Neural cell (in vitro differentiated cells): Measurements from ENCODE around the gene FAM170B. TPM values are rescaled to one million over a fixed set of nuclear protein-coding genes. Genes with fewer than 3 reads are reported as not detected.

Experiments
- H2AFZ ChIP-seq: fragments of 200-600, 300-800 bp; sonication (generic), shearing (Covaris generic); 2 replicates; pipeline ENCODE4 v1.6.0; 2014; ENCODE audit warnings: low read depth, mild to moderate bottlenecking, antibody characterized with exemption, low read length, moderate library complexity
- H3F3A ChIP-seq: fragments of 200-600 bp; shearing (Covaris generic); 2 replicates; pipeline ENCODE4 v1.6.1; 2016; ENCODE audit warnings: mild to moderate bottlenecking, moderate library complexity, mixed read lengths, antibody characterized with exemption, low read length; ENCODE audit not compliant: insufficient read depth, poor library complexity, severe bottlenecking
- H3K27ac ChIP-seq: fragments of 200-600, 300-800 bp; sonication (generic), shearing (Covaris generic); 2 replicates; pipeline ENCODE4 v1.5.1; 2014; ENCODE audit warnings: mild to moderate bottlenecking, low read length, moderate library complexity
- H3K27me3 ChIP-seq: fragments of 300-800, 200-600 bp; sonication (generic), shearing (Covaris generic); 2 replicates; pipeline ENCODE4 v1.6.0; 2014; ENCODE audit warnings: mild to moderate bottlenecking, low read depth, low read length, moderate library complexity; ENCODE audit not compliant: insufficient read depth
- H3K36me3 ChIP-seq: fragments of 300-800, 200-600 bp; sonication (generic), shearing (Covaris generic); 2 replicates; pipeline ENCODE4 v1.5.1; 2014; ENCODE audit warnings: mild to moderate bottlenecking, antibody characterized with exemption, low read length, moderate library complexity; ENCODE audit not compliant: insufficient read depth
- H3K4me2 ChIP-seq: fragments of 300-800, 200-600 bp; sonication (generic), shearing (Covaris generic); 2 replicates; pipeline ENCODE4 v1.6.0; 2014; ENCODE audit warnings: mild to moderate bottlenecking, low read length
- H3K4me3 ChIP-seq: fragments of 300-800, 200-600 bp; sonication (generic), shearing (Covaris generic); 2 replicates; pipeline ENCODE4 v1.5.1; 2014; ENCODE audit warnings: mild to moderate bottlenecking, low read length, moderate library complexity
- H3K79me2 ChIP-seq: fragments of 200-600 bp; shearing (Covaris generic); replicated peaks from 2 replicates; pipeline ENCODE4 v1.6.0; 2014; ENCODE audit warnings: mild to moderate bottlenecking, low read length, moderate library complexity; ENCODE audit not compliant: insufficient read depth
- H3K9ac ChIP-seq: fragments of 300-800, 200-600 bp; sonication (generic), shearing (Covaris generic); 2 replicates; pipeline ENCODE4 v1.6.1; 2016; ENCODE audit warnings: mild to moderate bottlenecking, low read length, mixed read lengths
- H3K9me2 ChIP-seq: fragments of 200-600 bp; shearing (Covaris generic); 2 replicates; pipeline ENCODE4 v1.6.1; 2016; ENCODE audit warnings: mild to moderate bottlenecking, low read length, mixed read lengths; ENCODE audit not compliant: insufficient read depth
- H3K9me3 ChIP-seq: fragments of 200-600, 300-800 bp; sonication (generic), shearing (Covaris generic); 2 replicates; pipeline ENCODE4 v1.6.1; 2016; ENCODE audit warnings: mild to moderate bottlenecking, mixed run types, low read length, moderate library complexity, mixed read lengths
- H4K20me1 ChIP-seq: fragments of 200-600 bp; shearing (Covaris generic); 2 replicates; pipeline ENCODE4 v1.6.1; 2016; ENCODE audit warnings: mild to moderate bottlenecking, mixed run types; ENCODE audit not compliant: insufficient read depth
- EP300 ChIP-seq: fragments of 450-650 bp; conservative IDR thresholded peaks from 2 replicates; pipeline ENCODE4 v1.6.1; 2014; ENCODE audit warnings: antibody characterized with exemption, mild to moderate bottlenecking, moderate library complexity; ENCODE audit not compliant: poor library complexity, severe bottlenecking
- EZH2 ChIP-seq: fragments of 200-600, 300-800 bp; shearing (Covaris generic), sonication (generic); IDR thresholded peaks from 2 replicates; pipeline ENCODE4 v1.6.1; 2014; ENCODE audit warnings: antibody characterized with exemption, low read length, borderline replicate concordance, mild to moderate bottlenecking; ENCODE audit not compliant: insufficient read depth, poor library complexity, severe bottlenecking
- MXI1 ChIP-seq: fragments of 450-650 bp; conservative IDR thresholded peaks from 2 replicates; pipeline ENCODE4 v1.6.1; 2014; ENCODE audit warnings: antibody characterized with exemption, mild to moderate bottlenecking; ENCODE audit not compliant: poor library complexity, severe bottlenecking
- POLR2AphosphoS5 ChIP-seq: IDR thresholded peaks from 2 replicates; pipeline ENCODE4 v1.6.1; 2012
- RAD21 ChIP-seq: fragments of 450-650 bp; conservative IDR thresholded peaks from 2 replicates; pipeline ENCODE4 v1.6.1; 2014; ENCODE audit warnings: antibody characterized with exemption, mild to moderate bottlenecking, moderate library complexity
- SMC3 ChIP-seq: fragments of 450-650 bp; conservative IDR thresholded peaks from 2 replicates; pipeline ENCODE4 v1.6.1; 2014; ENCODE audit warnings: antibody characterized with exemption, mild to moderate bottlenecking, moderate library complexity; ENCODE audit not compliant: poor library complexity
- TAF1 ChIP-seq: IDR thresholded peaks from 2 replicates; pipeline ENCODE4 v1.6.1; 2012; ENCODE audit warnings: low read depth
- polyA plus RNA-seq: library from polyadenylated mRNA; depleted of rRNA; stranded (reverse); fragments of >200 nt; gene quantifications from 2 replicates; pipeline ENCODE4 v1.2.3, GENCODE V29; 2014
- TF ChIP-seq, protein P1 (sequence below): IDR thresholded peaks from 2 replicates; pipeline ENCODE4 v1.6.1; 2012; ENCODE audit warnings: borderline replicate concordance

FAM170B gene
- polyA plus RNA-seq, 1 donor from 2014 or later, result not detected

DNA sequence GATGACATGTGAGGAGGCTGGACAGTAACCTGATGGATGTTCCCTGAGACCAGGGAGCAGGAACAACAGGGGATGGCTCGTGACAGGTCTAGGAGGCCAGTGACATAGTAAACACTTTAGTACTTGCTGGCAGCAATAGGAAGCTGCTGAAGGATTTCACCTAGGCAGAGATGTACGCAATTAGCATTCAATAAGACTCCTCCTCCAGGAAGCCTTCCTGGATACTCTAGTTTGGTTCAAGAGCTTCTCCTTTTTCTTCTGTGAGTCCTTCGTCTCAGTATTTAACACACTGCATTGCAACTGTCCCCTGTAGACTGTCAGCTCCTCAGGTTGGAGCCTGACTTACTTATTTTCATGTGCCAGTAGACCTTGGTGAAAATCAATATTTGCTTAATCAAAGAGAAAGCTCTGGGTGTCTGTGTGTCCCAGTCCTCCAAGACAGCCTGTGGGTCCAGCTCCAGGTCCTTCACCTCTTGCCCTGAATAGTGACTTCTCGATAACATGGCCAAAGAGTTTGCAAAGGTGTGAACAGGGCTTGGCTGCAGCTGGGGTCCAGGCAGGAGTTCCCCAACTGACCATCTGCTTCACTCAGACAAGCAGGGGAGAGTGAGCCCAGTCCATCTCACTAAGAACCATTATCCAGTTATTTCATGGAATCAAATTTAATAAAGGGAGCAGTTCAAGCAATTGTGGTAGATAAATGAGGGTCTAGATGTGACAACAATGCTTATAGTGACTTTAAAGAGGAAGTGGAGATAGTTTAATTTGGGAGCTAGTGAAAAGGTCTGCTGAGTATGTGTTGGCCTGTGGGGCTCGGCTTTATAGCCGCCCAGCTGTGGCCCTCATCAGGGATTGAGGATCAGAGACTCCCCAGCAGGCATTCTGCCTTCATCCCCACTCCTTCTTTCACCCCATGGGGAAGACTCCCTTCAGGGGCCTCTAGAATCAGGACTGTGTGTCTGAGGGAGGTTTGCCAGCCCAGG is 45.0 kb upstream of the FAM170B start:
- no peaks in the 10 kb centered on the region for H3K79me2 ChIP-seq
- H2AFZ ChIP-seq, result no peak overlapping the region
- no peaks in the 10 kb centered on the region for H3K36me3 ChIP-seq
- no peak overlapping the region for H3K9ac ChIP-seq
- H3K27ac ChIP-seq, result no peak overlapping the region
- H3F3A ChIP-seq, result no peaks in the 10 kb centered on the region
- TF ChIP-seq MXI1, result no peak
- TF ChIP-seq POLR2AphosphoS5, result no peak
- no peak for TF ChIP-seq TAF1
- no peak for TF ChIP-seq RAD21
- TF ChIP-seq, protein P1, sequence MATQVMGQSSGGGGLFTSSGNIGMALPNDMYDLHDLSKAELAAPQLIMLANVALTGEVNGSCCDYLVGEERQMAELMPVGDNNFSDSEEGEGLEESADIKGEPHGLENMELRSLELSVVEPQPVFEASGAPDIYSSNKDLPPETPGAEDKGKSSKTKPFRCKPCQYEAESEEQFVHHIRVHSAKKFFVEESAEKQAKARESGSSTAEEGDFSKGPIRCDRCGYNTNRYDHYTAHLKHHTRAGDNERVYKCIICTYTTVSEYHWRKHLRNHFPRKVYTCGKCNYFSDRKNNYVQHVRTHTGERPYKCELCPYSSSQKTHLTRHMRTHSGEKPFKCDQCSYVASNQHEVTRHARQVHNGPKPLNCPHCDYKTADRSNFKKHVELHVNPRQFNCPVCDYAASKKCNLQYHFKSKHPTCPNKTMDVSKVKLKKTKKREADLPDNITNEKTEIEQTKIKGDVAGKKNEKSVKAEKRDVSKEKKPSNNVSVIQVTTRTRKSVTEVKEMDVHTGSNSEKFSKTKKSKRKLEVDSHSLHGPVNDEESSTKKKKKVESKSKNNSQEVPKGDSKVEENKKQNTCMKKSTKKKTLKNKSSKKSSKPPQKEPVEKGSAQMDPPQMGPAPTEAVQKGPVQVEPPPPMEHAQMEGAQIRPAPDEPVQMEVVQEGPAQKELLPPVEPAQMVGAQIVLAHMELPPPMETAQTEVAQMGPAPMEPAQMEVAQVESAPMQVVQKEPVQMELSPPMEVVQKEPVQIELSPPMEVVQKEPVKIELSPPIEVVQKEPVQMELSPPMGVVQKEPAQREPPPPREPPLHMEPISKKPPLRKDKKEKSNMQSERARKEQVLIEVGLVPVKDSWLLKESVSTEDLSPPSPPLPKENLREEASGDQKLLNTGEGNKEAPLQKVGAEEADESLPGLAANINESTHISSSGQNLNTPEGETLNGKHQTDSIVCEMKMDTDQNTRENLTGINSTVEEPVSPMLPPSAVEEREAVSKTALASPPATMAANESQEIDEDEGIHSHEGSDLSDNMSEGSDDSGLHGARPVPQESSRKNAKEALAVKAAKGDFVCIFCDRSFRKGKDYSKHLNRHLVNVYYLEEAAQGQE, result no peak
- no peak for TF ChIP-seq SMC3
- TF ChIP-seq EP300, result no peak
- TF ChIP-seq EZH2, result no peak
- H3K9me3 ChIP-seq, result no peaks in the 10 kb centered on the region
- H3K27me3 ChIP-seq, result no peaks in the 10 kb centered on the region
- H4K20me1 ChIP-seq, result no peaks in the 10 kb centered on the region
- no peaks in the 10 kb centered on the region for H3K9me2 ChIP-seq
- H3K4me2 ChIP-seq, result no peak overlapping the region
- no peak overlapping the region for H3K4me3 ChIP-seq

DNA sequence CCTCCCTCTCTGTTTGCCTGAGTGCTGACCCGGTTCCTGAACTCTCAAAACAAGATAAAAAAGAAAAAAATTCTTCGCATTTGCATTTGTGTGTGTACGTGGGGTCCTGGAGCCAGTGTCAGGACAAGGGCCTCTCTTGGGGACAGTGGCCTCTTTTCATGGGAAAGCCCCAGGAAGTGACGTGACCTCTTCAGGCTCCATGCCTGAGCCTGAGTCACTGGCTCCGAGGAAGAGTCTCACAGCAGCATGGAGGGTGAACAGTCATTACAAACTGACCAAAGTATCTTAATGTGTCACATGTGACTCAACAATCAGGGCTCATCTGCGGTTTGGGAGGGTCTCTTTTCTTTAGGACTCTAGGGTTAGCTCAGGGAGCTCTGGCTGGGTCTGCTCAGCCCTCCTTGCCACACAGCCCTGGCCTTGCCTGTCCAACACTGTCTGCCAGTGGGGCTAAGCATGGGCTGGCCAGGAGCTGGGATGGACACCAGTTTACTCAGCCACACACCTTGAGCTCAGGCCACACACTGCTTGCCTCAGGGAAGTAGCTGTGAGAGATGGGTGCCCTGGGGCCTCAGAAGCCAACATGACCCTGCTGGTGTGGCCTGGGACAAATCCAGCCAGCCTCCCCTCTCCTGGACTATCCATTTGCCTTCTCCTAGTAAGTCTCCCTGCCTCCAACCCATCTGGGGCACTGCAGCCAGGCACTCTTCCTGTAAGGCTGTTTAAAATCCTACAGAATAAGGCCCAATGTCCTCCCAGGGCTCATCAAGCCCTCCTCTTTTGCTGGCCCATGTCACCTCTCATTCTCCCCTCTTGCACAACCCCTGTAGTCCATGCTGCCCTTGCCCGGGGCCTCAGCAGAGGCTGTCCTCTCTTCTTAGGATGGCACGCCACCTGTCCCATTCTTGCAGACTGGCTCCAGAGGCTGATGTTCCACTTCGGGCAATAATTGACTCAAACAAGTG is 43.9 kb upstream of the FAM170B start:
- Histone ChIP-seq H3K27me3 (no peaks in the 10 kb centered on the region), H3K9me3 (no peaks in the 10 kb centered on the region), H3K27ac (no peak overlapping the region), H3K9me2 (no peaks in the 10 kb centered on the region), H3K9ac (no peak overlapping the region), H3K79me2 (no peaks in the 10 kb centered on the region), H2AFZ (no peak overlapping the region), H4K20me1 (no peaks in the 10 kb centered on the region), H3K4me2 (no peak overlapping the region), H3K4me3 (no peak overlapping the region), H3F3A (no peaks in the 10 kb centered on the region), H3K36me3 (no peaks in the 10 kb centered on the region)
- TF ChIP-seq MXI1 (no peak), TAF1 (no peak), SMC3 (no peak), RAD21 (no peak)
